IPS-18c (cell line): ENCODE data around the gene OR4E1.
"Not testable (repeated sequence)": the region's sequence is repeated elsewhere in the genome, so short reads cannot be mapped to it uniquely, and the experiment has no call there.

Experiments used
- H3K4me3 ChIP-seq: 2 replicates; pipeline ENCODE4 v1.7.0; 2013; ENCODE audit warnings: low read depth, mild to moderate bottlenecking, low read length, moderate library complexity; ENCODE audit not compliant: insufficient read depth
- H3K9me3 ChIP-seq: one replicate; pipeline ENCODE4 v1.6.1; 2013; ENCODE audit warnings: mild to moderate bottlenecking, low read length, moderate library complexity; ENCODE audit not compliant: control insufficient read depth, insufficient read depth

OR4E1 gene, protein sequence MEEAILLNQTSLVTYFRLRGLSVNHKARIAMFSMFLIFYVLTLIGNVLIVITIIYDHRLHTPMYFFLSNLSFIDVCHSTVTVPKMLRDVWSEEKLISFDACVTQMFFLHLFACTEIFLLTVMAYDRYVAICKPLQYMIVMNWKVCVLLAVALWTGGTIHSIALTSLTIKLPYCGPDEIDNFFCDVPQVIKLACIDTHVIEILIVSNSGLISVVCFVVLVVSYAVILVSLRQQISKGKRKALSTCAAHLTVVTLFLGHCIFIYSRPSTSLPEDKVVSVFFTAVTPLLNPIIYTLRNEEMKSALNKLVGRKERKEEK

GRCh38 chr14:21673718-21674117 is at the start of gene OR4E1:
TSS of gene OR4E1 (minus strand) at chr14:21673818. CDS start at chr14:21670935, 2,883 bp downstream.
- no peak within 1 kb of the TSS for H3K4me3 ChIP-seq
- no peaks in the 10 kb centered on the region for H3K9me3 ChIP-seq

GRCh38 chr14:21721504-21721903 is 47.9 kb upstream of the OR4E1 start:
- Histone ChIP-seq H3K9me3 (no peaks in the 10 kb centered on the region), H3K4me3 (no peak overlapping the region)

- no peak overlapping the region for H3K4me3 ChIP-seq
These were observed 46.2 kb upstream of the OR4E1 start for GRCh38 chr14:21719841-21720240.

GRCh38 chr14:21714318-21714929 is 40.8 kb upstream of the OR4E1 start:
- no peaks in the 10 kb centered on the region for H3K9me3 ChIP-seq
- H3K4me3 ChIP-seq: no peak overlapping the region

More at GRCh38 chr14:21719841-21720240, 46.2 kb upstream of the OR4E1 start:
- H3K9me3 ChIP-seq: no peaks in the 10 kb centered on the region

GRCh38 chr14:21712036-21712435 is 38.4 kb upstream of the OR4E1 start:
- Histone ChIP-seq H3K4me3 (no peak overlapping the region), H3K9me3 (no peaks in the 10 kb centered on the region)

DNA sequence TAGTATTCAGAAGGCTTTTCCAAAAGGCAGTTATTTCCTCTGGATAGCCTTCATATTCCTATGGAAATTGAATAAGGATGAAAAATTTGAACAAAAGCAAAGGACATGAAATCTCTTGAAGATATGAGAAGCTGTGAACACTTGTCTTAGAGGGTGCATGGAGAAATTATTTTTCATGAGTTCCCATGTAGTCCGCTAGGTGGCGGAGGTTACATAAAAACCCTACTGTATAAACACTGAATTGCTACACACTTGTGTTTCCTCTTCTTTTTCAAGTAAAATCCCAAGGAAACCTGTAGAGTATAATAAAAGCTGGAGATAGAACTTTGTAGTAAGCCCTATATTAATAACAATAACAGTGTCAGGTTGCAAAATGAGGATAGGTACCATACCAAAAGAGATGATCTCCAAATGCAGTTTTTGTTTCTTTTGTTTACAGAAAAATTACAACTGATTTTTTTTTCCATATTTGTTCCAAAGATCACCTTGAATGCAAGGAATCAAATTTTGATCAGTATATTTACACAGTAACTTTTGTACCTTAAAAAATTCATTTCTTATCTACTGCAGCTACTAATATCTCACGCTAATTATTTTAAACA is 37.8 kb upstream of the OR4E1 start:
- H3K9me3 ChIP-seq: no peaks in the 10 kb centered on the region
- H3K4me3 ChIP-seq: no peak overlapping the region

GRCh38 chr14:21704338-21704737 is 30.7 kb upstream of the OR4E1 start:
- Histone ChIP-seq H3K9me3 (no peaks in the 10 kb centered on the region), H3K4me3 (no peak overlapping the region)

DNA sequence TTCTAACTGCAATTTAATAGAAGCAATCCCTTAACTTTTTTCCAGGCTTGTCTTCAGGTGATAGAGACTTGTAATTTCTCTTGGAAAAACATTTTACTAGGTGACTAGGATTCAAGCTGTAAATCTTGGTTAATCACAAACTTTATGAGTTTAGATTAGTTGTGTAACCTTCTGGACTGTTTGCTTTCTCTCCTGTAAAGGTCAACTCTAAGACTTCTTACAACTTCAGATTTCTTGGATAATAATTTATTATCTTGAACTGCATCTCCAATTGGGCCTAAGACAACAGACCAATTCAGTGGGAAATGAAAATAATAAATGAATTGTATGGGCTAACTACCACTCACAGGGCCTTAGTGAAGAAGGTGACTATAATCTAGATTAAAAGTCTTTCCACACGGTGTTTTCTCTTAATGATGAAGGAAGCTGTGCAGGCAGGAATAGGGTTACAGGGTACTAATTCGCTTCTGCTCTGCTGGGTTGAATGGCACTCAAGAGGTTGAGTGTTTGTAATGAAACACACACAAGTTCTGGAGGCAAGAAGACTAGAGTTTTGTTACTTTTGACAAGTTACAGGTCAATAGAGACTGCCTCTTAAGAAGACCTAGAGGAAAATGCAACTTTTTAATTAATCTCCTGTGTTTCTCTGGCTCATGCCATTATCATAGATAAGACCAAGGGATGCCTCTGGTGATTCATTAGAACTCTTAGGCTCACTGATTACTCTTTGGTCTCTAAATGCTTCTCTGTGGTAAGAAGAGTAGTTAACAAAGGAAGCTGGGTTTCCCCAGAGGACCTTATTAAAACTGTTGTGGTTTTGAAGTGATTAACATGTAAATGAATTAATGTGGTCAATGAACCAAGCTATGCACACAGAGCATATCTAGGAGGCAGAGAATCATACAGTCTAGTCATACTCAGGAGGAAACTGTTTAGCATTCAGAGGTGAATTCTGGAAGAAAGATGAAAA is 30.0 kb upstream of the OR4E1 start:
- no peak overlapping the region for H3K4me3 ChIP-seq
- H3K9me3 ChIP-seq: no peaks in the 10 kb centered on the region

DNA sequence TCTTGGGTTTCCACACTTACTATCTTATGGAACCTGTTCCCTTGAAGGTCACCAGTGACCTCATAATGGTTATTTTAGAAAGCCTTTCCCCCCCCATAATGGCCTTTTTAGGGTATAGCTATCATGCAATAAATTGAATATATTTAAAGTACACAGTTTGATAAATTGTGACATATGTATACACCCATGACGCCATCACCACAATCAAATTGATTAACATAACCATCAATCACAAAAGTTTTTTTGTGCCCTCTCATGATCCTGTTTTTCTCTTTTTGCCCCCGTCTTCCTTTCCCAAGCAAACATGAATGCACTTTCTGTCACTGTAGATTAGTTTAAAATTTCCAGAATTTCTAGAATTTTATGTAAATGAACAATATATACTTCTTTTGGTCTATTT is 28.7 kb upstream of the OR4E1 start:
- H3K9me3 ChIP-seq: no peaks in the 10 kb centered on the region
- no peak overlapping the region for H3K4me3 ChIP-seq

DNA sequence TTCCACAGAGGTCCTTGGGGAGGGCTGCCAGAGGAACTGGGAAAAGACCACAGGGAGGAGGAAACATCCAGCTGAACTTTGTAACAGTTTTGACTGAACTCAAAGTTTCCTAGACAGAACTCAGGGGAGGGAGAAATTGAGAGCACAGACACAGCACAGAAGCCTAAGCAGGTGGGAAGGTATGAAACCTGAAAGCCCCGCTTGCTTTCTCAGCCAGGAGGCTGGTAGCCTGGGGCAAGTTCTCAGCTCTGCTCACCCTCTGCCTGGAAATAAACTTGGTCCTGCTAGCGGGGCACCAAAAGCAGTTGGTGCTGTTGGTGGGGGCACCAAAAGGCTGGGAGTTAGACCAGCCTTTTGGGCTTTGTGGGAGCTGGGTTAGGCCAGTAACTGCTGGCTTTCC is 25.9 kb upstream of the OR4E1 start:
- Histone ChIP-seq H3K9me3 (no peaks in the 10 kb centered on the region), H3K4me3 (no peak overlapping the region)

GRCh38 chr14:21698538-21698937 is 24.9 kb upstream of the OR4E1 start:
- H3K9me3 ChIP-seq, H3K4me3 ChIP-seq: not testable (repeated sequence)

DNA sequence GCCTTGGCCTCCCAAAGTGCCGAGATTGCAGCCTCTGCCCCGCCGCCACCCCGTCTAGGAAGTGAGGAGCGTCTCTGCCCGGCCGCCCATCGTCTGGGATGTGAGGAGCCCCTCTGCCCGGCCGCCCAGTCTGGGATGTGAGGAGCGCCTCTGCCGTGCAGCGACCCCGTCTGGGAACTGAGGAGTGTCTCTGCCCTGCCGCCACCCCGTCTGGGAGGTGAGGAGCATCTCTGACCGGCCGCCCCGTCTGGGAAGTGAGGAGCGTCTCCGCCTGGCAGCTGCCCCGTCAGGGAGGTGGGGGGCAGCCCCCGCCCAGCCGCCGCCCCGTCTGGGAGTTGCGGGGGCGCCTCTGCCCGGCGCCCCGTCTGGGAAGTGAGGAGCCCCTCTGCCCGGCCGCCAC is 24.0 kb upstream of the OR4E1 start:
- not testable (repeated sequence) for H3K4me3 ChIP-seq

GRCh38 chr14:21694425-21694824 is 20.8 kb upstream of the OR4E1 start:
- Histone ChIP-seq H3K4me3 (no peak overlapping the region), H3K9me3 (no peaks in the 10 kb centered on the region)

More for the DNA sequence above, 24.0 kb upstream of the OR4E1 start:
- H3K9me3 ChIP-seq: not testable (repeated sequence)

GRCh38 chr14:21686468-21686867 is 12.8 kb upstream of the OR4E1 start:
- Histone ChIP-seq H3K9me3 (no peaks in the 10 kb centered on the region), H3K4me3 (no peak overlapping the region)

DNA sequence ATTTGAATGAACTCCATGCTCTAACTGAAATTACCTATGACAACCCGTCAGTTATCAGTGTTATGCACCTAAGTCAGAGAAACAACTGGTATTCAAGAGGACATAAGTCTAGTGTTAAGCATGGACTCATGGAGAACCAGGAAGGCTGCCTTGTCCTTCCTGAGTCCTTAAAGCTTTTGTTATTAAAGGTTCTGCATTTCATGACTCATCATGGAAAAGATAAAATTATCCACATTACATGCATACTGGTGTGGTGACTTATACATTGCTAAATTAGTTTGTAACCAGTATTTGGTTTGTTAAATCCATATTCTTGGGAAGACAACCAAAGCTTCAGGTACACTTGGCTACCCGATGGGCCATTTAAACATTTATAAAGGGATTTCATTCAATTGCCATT is 6.5 kb upstream of the OR4E1 start:
- H3K4me3 ChIP-seq: no peak overlapping the region
- H3K9me3 ChIP-seq: no peaks in the 10 kb centered on the region

DNA sequence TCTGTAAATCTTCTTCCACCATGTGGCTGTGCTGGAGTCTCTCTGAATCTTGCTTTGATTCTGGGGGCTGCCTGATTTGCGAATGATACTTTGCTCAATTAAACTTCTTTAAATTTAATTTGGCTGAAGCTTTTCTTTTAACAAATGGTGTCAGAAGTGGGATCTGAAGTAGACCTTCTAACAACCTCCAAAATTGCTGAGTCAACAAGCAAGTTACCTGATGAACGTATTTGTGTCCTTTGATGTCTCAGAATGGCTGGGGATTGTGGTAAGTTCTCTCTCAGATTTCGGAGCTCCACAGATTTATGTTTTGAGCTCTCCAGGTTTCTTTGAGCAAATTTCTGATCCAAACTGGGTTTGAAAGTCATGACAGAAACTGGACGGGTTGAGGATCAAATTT is 1.9 kb upstream of the OR4E1 start:
- H3K4me3 ChIP-seq: no peak overlapping the region
- H3K9me3 ChIP-seq: no peaks in the 10 kb centered on the region

GRCh38 chr14:21672116-21672515 is 1.5 kb downstream of the OR4E1 start:
- Histone ChIP-seq H3K4me3 (no peak overlapping the region), H3K9me3 (no peaks in the 10 kb centered on the region)
